ENCODE results near the gene SYTL5.

SYTL5 gene

DNA sequence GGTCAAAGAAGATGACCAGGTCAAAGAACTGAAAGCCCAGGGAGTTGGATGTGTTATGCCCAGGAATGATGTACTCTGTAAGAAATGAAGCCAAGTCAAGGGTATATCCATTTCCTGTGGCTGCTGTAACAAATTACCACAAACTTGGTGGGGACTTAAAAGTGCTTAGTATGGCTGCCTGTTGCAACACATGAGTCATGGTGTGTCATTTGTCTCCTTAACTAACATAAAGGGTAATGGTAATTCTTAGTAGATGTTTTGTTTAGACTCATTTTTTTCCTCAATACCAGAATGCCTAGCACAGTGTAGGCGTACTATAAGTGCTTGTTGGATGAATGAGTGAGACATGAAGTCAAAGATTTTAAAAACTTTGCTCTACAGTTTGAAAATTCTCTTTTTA is 45.7 kb downstream of the SYTL5 start:
- no peaks in the 10 kb centered on the region for H3K27me3 ChIP-seq (ENCODE audit: control insufficient read depth in 2 of 2, insufficient read depth in 2 of 2, low read length in 2 of 2)
- H3K4me1 ChIP-seq (ENCODE audit: control insufficient read depth in 2 of 2, insufficient read depth in 2 of 2, low read length in 2 of 2), result no peaks in the 10 kb centered on the region
- no peak overlapping the region for H3K27ac ChIP-seq (ENCODE audit: low read depth in 2 of 2, low read length in 2 of 2)
- no peak overlapping the region for H3K4me3 ChIP-seq (ENCODE audit: low read length in 2 of 2)
- no peaks in the 10 kb centered on the region for H3K36me3 ChIP-seq (ENCODE audit: control insufficient read depth in 2 of 2, insufficient read depth in 2 of 2, low read length in 2 of 2)
- H3K9ac ChIP-seq (ENCODE audit: low read depth in 1 of 2, low read length in 2 of 2), result no peak overlapping the region
- H3K9me3 ChIP-seq (ENCODE audit: control insufficient read depth in 2 of 2, low read length in 2 of 2), result no peaks in the 10 kb centered on the region

DNA sequence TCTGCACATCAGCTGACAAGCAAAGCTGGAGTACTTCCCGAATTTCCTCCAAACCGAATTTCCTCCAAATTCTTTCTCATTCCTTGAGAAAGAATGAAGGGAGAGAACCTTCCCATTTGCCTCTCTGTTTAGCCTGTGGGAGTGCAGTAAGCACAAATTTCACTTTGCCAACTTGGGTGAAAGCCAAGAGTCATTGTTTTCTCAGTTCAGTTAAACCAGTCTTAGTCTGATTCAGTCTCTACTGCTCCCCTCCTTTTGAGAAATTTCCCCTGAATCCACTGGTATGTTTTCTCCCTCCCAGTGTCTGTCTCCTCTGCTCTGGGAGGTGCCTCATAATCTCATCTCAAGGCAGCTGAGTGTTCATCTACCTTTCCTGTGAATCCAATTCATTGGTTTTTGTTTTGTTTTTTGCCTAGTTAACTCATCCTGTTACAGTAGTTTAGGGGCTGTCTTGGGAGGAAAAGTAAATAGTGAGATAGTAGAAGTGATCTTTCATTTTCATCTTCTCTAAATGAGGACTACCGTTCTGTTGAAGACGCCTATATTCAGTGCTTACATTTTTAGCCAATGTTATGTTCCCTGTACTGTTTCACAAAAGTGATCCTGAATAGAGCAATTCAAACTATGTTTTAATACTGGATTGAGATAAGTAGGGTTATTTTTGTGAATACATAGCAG is 49.0 kb downstream of the SYTL5 start:
- H3K9me3 ChIP-seq (ENCODE audit: control insufficient read depth in 2 of 2, low read length in 2 of 2), result no peaks in the 10 kb centered on the region
- H3K4me1 ChIP-seq (ENCODE audit: control insufficient read depth in 2 of 2, insufficient read depth in 2 of 2, low read length in 2 of 2), result no peaks in the 10 kb centered on the region
- no peak overlapping the region for H3K4me3 ChIP-seq (ENCODE audit: low read length in 2 of 2)
- H3K27ac ChIP-seq (ENCODE audit: low read depth in 2 of 2, low read length in 2 of 2), result no peak overlapping the region
- no peak overlapping the region for H3K9ac ChIP-seq (ENCODE audit: low read depth in 1 of 2, low read length in 2 of 2)
- H3K27me3 ChIP-seq (ENCODE audit: control insufficient read depth in 2 of 2, insufficient read depth in 2 of 2, low read length in 2 of 2), result no peaks in the 10 kb centered on the region
- no peaks in the 10 kb centered on the region for H3K36me3 ChIP-seq (ENCODE audit: control insufficient read depth in 2 of 2, insufficient read depth in 2 of 2, low read length in 2 of 2)

DNA sequence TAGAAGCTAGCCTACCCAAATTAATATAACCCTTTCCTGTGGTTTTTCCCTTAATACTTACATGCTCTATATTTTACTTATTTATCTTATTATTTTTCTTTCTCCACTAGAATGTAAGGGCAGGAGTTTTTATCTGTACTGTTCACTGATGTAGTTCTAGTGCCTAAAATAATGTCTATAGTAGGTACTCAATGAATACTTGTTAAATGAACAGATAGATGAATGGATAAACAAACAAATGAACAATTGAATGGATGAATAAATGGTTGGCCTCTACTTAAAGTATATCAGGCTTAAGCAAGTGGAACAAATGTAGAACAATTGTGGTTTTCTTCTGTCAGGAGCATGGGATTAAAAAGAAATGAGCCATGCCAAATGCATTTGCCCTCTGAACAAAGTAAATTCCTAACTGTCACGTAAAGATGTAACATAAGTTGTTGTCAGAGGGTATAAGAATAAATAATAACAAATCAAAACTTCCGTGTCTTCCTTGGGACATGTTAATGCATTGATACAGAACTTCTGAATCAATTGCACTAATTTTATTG is 54.1 kb downstream of the SYTL5 start:
- no peaks in the 10 kb centered on the region for H3K36me3 ChIP-seq (ENCODE audit: control insufficient read depth in 2 of 2, insufficient read depth in 2 of 2, low read length in 2 of 2)
- no peak overlapping the region for H3K4me3 ChIP-seq (ENCODE audit: low read length in 2 of 2)
- no peak overlapping the region for H3K9ac ChIP-seq (ENCODE audit: low read depth in 1 of 2, low read length in 2 of 2)
- H3K27ac ChIP-seq (ENCODE audit: low read depth in 2 of 2, low read length in 2 of 2), result no peak overlapping the region
- H3K27me3 ChIP-seq (ENCODE audit: control insufficient read depth in 2 of 2, insufficient read depth in 2 of 2, low read length in 2 of 2), result no peaks in the 10 kb centered on the region
- H3K9me3 ChIP-seq (ENCODE audit: control insufficient read depth in 2 of 2, low read length in 2 of 2), result no peaks in the 10 kb centered on the region
- H3K4me1 ChIP-seq (ENCODE audit: control insufficient read depth in 2 of 2, insufficient read depth in 2 of 2, low read length in 2 of 2), result no peaks in the 10 kb centered on the region

DNA sequence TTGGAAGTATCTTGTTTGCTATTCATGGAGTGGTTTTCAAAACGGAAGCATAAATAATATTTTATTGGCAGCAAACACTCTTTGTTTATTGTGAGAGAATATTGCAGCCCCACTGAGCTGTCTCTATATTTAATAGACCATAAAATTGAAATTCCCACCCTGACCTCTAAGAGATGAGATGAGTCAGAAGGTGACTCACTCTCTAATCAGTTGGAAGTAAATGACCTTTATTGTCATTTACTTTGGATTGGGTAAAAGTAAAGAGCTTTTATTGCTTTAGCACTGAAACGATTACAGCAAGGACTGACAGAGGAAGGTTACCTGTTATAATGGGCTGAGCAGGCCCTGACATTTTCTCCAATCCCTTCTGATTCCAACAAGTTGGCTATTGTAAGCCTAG is 55.0 kb downstream of the SYTL5 start:
- no peaks in the 10 kb centered on the region for H3K4me1 ChIP-seq (ENCODE audit: control insufficient read depth in 2 of 2, insufficient read depth in 2 of 2, low read length in 2 of 2)
- H3K36me3 ChIP-seq (ENCODE audit: control insufficient read depth in 2 of 2, insufficient read depth in 2 of 2, low read length in 2 of 2), result no peaks in the 10 kb centered on the region
- no peaks in the 10 kb centered on the region for H3K27me3 ChIP-seq (ENCODE audit: control insufficient read depth in 2 of 2, insufficient read depth in 2 of 2, low read length in 2 of 2)
- no peak overlapping the region for H3K27ac ChIP-seq (ENCODE audit: low read depth in 2 of 2, low read length in 2 of 2)
- no peaks in the 10 kb centered on the region for H3K9me3 ChIP-seq (ENCODE audit: control insufficient read depth in 2 of 2, low read length in 2 of 2)
- no peak overlapping the region for H3K4me3 ChIP-seq (ENCODE audit: low read length in 2 of 2)
- no peak overlapping the region for H3K9ac ChIP-seq (ENCODE audit: low read depth in 1 of 2, low read length in 2 of 2)

DNA sequence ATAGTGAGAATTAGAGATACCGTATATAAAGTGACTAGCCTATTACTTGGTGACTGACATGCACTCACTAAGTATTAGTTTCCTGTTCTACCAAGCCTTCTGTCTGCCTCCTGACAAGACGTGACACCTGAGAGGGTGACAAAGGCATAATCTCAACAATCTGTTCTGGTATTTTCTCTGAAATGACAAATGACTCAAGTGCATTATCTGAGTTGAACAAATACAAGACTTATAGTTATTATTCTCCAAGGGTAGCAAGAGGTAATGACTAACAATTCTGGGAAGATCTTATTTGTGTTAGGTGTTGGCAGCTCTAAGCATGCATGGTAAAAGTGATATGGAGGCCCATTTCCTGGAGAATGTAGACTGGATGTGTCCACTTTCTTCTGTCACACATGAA is 60.6 kb downstream of the SYTL5 start:
- Histone ChIP-seq H3K27ac (ENCODE audit: low read depth in 2 of 2, low read length in 2 of 2) (no peak overlapping the region), H3K27me3 (ENCODE audit: control insufficient read depth in 2 of 2, insufficient read depth in 2 of 2, low read length in 2 of 2) (no peaks in the 10 kb centered on the region), H3K9me3 (ENCODE audit: control insufficient read depth in 2 of 2, low read length in 2 of 2) (peaks cover 0 to 4% of the 10 kb centered on the region in 2 donors), H3K4me3 (ENCODE audit: low read length in 2 of 2) (no peak overlapping the region), H3K36me3 (ENCODE audit: control insufficient read depth in 2 of 2, insufficient read depth in 2 of 2, low read length in 2 of 2) (no peaks in the 10 kb centered on the region), H3K4me1 (ENCODE audit: control insufficient read depth in 2 of 2, insufficient read depth in 2 of 2, low read length in 2 of 2) (no peaks in the 10 kb centered on the region), H3K9ac (ENCODE audit: low read depth in 1 of 2, low read length in 2 of 2) (no peak overlapping the region)

DNA sequence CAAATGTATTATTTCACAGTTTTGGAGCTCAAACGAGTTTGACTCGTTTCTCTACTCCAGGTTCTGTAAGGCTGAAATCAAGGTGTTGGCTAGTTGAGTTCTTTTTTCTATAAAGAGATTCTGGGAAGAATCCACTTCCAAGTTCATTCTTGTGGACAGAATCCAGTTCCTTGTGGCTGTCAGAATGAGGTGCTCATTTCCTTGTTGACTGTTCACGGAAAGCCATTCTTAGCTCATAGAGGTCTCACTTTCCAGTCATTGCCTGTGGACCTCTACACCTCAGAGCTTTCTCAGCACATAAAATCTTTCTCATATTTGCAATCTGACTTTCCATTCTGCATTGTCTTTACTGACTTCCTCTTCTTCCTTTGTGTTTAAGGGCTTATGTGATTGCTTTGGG is 62.9 kb downstream of the SYTL5 start:
- no peaks in the 10 kb centered on the region for H3K27me3 ChIP-seq (ENCODE audit: control insufficient read depth in 2 of 2, insufficient read depth in 2 of 2, low read length in 2 of 2)
- H3K9ac ChIP-seq (ENCODE audit: low read depth in 1 of 2, low read length in 2 of 2), result no peak overlapping the region
- H3K4me1 ChIP-seq (ENCODE audit: control insufficient read depth in 2 of 2, insufficient read depth in 2 of 2, low read length in 2 of 2), result no peaks in the 10 kb centered on the region
- no peak overlapping the region for H3K27ac ChIP-seq (ENCODE audit: low read depth in 2 of 2, low read length in 2 of 2)
- H3K9me3 ChIP-seq (ENCODE audit: control insufficient read depth in 2 of 2, low read length in 2 of 2), result peaks cover 0 to 4% of the 10 kb centered on the region in 2 donors
- no peak overlapping the region for H3K4me3 ChIP-seq (ENCODE audit: low read length in 2 of 2)
- no peaks in the 10 kb centered on the region for H3K36me3 ChIP-seq (ENCODE audit: control insufficient read depth in 2 of 2, insufficient read depth in 2 of 2, low read length in 2 of 2)

DNA sequence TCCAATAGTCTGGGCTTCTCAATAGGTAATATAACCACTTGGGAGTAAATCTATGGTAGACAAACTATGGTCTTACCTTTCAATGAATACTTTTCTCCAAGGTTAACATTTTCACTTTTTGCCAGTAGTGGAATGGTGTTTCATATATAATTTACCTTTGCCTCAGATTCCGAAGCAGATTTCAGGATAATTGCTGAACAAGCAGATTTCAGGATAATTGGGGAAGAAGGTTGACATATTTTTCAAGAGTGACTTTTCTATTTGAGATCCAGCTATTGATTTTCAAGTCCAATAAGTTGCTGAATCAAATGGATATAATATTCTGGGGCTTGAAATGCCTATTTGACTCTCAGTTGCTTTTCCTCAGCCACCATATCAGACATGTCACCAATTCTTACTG is 63.6 kb downstream of the SYTL5 start:
- Histone ChIP-seq H3K36me3 (ENCODE audit: control insufficient read depth in 2 of 2, insufficient read depth in 2 of 2, low read length in 2 of 2) (no peaks in the 10 kb centered on the region), H3K27me3 (ENCODE audit: control insufficient read depth in 2 of 2, insufficient read depth in 2 of 2, low read length in 2 of 2) (no peaks in the 10 kb centered on the region), H3K27ac (ENCODE audit: low read depth in 2 of 2, low read length in 2 of 2) (no peak overlapping the region), H3K4me1 (ENCODE audit: control insufficient read depth in 2 of 2, insufficient read depth in 2 of 2, low read length in 2 of 2) (no peaks in the 10 kb centered on the region), H3K9me3 (ENCODE audit: control insufficient read depth in 2 of 2, low read length in 2 of 2) (peaks cover 0 to 4% of the 10 kb centered on the region in 2 donors), H3K4me3 (ENCODE audit: low read length in 2 of 2) (no peak overlapping the region), H3K9ac (ENCODE audit: low read depth in 1 of 2, low read length in 2 of 2) (no peak overlapping the region)

DNA sequence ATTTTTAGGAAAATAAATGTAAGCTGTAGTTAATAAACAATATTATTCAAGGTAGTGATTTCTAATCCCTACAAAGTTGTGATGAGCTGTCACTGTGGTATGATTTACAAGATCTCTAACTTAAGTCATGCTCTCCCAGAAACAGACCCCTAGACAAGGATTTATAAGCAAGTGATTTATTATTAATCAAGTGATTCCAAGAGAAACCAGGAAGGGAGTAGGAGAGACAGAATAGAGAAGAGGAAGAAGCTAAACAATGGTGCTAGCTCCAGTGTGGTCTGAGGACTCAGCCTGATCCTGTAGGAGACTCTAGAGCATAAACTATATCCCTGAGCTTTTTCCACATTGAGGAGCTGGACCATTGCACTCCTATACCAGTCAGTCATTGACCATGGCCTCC is 73.1 kb downstream of the SYTL5 start:
- no peaks in the 10 kb centered on the region for H3K9me3 ChIP-seq (ENCODE audit: control insufficient read depth in 2 of 2, low read length in 2 of 2)
- peaks cover 0 to 9% of the 10 kb centered on the region in 2 donors for H3K27me3 ChIP-seq (ENCODE audit: control insufficient read depth in 2 of 2, insufficient read depth in 2 of 2, low read length in 2 of 2)
- H3K4me1 ChIP-seq (ENCODE audit: control insufficient read depth in 2 of 2, insufficient read depth in 2 of 2, low read length in 2 of 2), result no peaks in the 10 kb centered on the region
- no peak overlapping the region for H3K4me3 ChIP-seq (ENCODE audit: low read length in 2 of 2)
- no peak overlapping the region for H3K27ac ChIP-seq (ENCODE audit: low read depth in 2 of 2, low read length in 2 of 2)
- no peaks in the 10 kb centered on the region for H3K36me3 ChIP-seq (ENCODE audit: control insufficient read depth in 2 of 2, insufficient read depth in 2 of 2, low read length in 2 of 2)
- no peak overlapping the region for H3K9ac ChIP-seq (ENCODE audit: low read depth in 1 of 2, low read length in 2 of 2)

DNA sequence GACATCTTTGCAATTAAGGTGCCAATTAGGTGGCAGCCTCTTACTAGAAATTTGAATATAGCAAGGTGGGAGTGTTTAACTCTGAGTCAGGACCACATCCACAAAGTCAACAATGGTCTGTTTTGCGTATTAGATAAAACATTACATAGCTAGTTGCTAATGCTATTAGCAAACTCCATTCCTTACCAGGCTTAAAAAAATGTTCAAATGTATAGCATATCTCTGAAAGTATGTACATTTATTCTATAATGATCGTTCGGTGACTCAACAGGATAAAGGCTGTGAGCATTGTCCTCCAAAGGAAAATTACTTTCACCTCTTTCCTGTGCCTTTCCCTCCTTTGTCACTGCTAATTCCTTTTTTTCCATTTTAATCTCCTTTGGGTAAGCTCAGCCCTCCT is 74.5 kb downstream of the SYTL5 start:
- Histone ChIP-seq H3K27ac (ENCODE audit: low read depth in 2 of 2, low read length in 2 of 2) (peak overlapping the region in 1 of 2 donors; percentile 68), H3K9me3 (ENCODE audit: control insufficient read depth in 2 of 2, low read length in 2 of 2) (no peaks in the 10 kb centered on the region), H3K4me3 (ENCODE audit: low read length in 2 of 2) (no peak overlapping the region), H3K4me1 (ENCODE audit: control insufficient read depth in 2 of 2, insufficient read depth in 2 of 2, low read length in 2 of 2) (peaks cover 0 to 2% of the 10 kb centered on the region in 2 donors), H3K27me3 (ENCODE audit: control insufficient read depth in 2 of 2, insufficient read depth in 2 of 2, low read length in 2 of 2) (peaks cover 0 to 9% of the 10 kb centered on the region in 2 donors), H3K9ac (ENCODE audit: low read depth in 1 of 2, low read length in 2 of 2) (no peak overlapping the region), H3K36me3 (ENCODE audit: control insufficient read depth in 2 of 2, insufficient read depth in 2 of 2, low read length in 2 of 2) (no peaks in the 10 kb centered on the region)

DNA sequence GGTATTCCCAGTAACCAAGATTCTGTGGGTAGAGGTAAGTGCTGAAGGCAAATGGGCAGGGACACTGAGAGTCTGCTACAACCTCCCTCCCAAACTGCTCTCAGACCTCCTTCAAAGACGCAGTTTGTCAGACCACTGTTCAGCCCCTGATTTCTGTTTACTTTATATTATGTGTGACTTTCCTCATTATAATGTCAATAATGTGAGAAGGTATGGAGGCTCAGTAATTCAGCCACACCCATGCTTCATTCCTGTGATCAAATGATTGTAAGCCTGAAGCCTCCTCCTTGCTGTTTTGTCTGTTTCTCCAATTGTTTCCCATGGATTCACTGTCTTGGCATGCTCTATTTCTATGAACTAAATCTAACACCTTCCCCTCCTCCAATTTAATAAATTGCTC is 75.6 kb downstream of the SYTL5 start:
- Histone ChIP-seq H3K36me3 (ENCODE audit: control insufficient read depth in 2 of 2, insufficient read depth in 2 of 2, low read length in 2 of 2) (no peaks in the 10 kb centered on the region), H3K9me3 (ENCODE audit: control insufficient read depth in 2 of 2, low read length in 2 of 2) (no peaks in the 10 kb centered on the region), H3K4me1 (ENCODE audit: control insufficient read depth in 2 of 2, insufficient read depth in 2 of 2, low read length in 2 of 2) (peaks cover 0 to 5% of the 10 kb centered on the region in 2 donors), H3K9ac (ENCODE audit: low read depth in 1 of 2, low read length in 2 of 2) (no peak overlapping the region), H3K27ac (ENCODE audit: low read depth in 2 of 2, low read length in 2 of 2) (peak overlapping the region; percentile 28 to 68), H3K27me3 (ENCODE audit: control insufficient read depth in 2 of 2, insufficient read depth in 2 of 2, low read length in 2 of 2) (peaks cover 0 to 10% of the 10 kb centered on the region in 2 donors), H3K4me3 (ENCODE audit: low read length in 2 of 2) (no peak overlapping the region)
